ENCODE measurements around the gene OSGIN1.

OSGIN1 gene, protein sequence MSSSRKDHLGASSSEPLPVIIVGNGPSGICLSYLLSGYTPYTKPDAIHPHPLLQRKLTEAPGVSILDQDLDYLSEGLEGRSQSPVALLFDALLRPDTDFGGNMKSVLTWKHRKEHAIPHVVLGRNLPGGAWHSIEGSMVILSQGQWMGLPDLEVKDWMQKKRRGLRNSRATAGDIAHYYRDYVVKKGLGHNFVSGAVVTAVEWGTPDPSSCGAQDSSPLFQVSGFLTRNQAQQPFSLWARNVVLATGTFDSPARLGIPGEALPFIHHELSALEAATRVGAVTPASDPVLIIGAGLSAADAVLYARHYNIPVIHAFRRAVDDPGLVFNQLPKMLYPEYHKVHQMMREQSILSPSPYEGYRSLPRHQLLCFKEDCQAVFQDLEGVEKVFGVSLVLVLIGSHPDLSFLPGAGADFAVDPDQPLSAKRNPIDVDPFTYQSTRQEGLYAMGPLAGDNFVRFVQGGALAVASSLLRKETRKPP

DNA sequence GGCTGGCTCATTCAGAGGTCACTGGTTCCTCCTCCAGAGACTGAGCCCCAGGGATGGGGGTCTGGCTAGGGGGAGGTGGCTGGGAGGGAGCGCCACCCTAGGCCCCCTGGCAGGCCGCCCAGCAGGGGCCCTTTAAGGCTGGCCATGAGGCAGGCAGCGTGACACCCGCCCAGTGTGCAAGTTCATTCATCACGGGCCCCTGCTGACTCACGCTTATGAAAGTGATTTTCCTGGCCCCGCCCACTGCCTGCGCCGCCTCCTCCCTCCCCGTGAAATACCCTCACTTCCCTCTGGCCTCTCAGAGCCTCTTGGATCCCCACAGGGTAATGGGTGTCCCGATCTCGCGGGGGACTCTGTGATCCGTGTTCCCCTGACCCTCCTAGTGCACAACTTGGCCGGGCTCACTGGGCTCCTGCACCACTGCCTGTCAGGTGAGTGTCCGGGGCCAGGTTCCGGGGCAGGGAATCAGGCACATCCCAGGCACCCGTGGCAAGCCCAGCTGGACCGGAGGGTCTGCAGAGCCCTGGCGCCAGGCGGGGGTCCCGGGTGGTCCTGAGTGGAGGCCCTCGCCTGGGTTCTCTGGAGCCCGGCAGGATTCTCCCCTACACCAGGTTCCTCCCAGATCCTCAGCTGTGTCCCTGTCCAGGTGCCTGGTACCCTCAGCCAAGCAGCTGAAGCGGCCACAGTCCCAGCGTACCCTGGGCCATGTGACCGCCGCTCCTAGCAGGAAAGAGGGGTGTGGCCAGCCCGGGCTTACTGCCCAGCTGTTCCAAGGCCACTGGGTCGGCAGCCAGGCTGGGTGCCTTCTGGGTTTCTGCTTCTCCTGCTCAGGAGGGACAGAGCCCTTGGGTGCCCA, at the start of gene OSGIN1:
TSS of gene OSGIN1 (plus strand) at position 301 of the 856 bp plus-strand sequence. CDS start 4,432 bp downstream, outside the sequence.
- DNase-seq (ENCODE audit: low read depth in 2 of 2): peak; percentile 65 to 70

DNA sequence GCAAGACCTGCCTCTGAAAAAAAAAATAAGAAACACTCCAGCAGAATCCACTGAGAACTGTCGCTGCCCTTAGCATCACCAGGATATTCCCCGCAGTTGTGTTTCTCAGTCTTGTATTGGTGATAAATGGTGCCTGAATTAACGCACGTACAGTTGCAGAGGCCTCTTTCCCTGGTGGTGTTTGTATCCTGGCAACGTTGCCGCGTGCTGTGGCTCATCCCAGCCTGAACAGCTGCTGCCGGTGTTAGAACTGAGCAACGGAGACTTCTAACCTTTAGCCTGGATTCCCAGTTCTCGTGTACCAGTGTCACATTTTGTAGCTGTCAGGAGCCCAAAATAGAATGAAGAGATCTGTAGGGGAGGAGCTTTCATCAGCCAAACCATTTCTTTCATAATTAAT, 49.3 kb upstream of the OSGIN1 start:
- no peak for DNase-seq (ENCODE audit: low read depth in 2 of 2)

DNA sequence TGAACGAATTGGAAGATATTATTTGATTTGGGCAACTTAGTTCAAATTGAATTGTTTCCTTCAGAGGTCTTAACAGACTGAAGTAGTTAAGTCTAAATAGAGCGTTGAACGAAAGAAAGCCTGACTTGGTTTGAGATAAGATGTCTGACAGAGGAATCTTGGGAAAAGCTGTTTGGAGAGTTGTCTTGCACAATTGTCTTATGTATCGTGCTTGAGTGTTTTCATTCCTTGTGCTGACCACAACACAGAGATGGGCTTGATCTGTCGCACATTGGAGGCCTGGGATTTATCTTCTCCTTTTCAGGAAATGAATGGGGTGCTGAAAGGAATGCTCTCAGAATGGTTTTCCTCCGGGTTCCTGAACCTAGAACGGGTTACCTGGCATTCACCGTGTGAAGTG, 46.4 kb upstream of the OSGIN1 start:
- peak in 1 of 2 experiments; percentile 17 for DNase-seq (ENCODE audit: low read depth in 2 of 2)

DNA sequence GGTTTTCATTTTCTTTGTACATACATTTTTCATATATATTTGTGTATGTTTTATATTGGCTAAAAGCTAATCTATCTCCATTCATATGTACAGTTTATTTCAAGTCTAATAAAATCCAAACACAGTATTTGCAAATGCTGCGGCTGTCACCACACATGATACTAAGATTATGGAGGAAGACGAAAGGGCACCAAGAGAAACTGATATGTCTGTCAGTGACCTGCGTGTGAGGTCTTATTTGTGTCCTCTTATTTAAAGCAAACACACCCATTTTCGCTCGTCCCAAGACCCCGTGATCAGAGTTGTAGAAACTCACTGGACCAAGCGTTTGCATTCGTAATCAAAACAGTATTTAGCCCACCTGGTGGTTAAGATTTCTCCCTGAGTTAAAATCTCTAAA, 45.9 kb upstream of the OSGIN1 start:
- no peak for DNase-seq (ENCODE audit: low read depth in 2 of 2)

DNA sequence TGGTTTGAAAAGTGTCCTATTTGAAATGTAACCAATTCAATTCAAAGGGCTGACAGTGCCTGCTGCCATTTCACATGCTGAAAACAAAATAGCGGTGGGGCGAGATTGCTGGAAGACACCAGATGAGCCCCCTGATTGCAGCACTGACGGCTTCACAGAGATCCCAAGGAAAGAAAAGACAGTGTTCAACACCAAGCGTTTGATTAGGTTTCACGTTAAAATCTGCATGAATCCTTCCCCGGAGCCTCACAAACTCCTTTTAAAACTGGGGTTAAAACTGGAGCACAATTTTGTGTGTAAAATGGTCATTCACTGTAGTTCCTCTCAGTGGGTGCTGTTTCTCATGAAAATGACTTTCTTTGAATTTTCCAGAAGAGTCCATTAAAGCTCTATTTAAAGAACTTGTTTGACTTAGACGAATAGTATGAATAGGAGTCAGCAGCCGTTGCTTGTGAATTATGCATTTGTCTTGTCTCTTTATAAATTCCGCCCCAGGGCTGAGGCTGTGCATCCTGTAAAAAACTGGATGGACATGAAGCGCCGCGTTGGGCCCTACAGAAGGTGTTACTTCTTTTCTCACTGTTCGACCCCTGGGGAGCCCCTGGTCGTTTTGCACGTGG, 45.3 kb upstream of the OSGIN1 start:
- no peak for DNase-seq (ENCODE audit: low read depth in 2 of 2)

DNA sequence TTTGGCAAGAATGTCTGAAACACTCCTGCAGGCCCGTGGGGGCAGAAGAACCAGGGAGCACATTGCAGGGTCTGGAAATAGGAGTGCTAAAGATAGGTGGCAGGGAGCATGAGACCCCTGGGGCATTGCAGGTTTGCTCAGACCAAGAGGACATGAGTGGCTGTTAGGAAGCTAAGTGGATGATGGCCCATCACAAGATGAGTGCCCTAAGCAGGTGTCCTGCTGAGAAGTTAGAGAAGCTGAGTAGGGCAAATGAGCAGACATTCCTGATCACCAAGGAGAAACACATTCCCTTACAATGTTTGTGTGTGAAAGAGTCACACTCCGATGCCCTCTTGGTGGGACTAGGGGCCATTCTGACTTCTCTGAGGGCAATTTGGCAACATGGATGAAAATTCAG, 44.2 kb upstream of the OSGIN1 start:
- DNase-seq (ENCODE audit: low read depth in 2 of 2): no peak

DNA sequence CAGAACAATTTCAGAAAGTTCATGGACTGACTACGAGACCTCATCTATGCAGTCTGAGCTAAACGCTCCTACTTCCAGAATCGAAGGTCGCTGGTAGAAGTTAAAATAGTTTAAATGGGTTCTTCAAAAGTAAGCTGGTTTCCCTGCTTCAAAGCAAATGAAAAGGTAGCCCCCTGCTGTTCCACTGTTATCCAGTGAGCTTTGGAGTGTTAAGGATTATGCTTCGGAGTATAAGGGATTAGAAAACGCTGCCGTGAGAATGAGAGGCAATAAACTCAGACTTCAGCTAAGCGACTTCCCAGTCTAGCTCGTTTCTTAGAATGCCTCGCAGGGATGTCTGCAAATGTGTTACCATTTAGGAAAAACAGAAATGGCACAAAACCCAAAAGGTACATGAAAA, 41.8 kb upstream of the OSGIN1 start:
- no peak for DNase-seq (ENCODE audit: low read depth in 2 of 2)

DNA sequence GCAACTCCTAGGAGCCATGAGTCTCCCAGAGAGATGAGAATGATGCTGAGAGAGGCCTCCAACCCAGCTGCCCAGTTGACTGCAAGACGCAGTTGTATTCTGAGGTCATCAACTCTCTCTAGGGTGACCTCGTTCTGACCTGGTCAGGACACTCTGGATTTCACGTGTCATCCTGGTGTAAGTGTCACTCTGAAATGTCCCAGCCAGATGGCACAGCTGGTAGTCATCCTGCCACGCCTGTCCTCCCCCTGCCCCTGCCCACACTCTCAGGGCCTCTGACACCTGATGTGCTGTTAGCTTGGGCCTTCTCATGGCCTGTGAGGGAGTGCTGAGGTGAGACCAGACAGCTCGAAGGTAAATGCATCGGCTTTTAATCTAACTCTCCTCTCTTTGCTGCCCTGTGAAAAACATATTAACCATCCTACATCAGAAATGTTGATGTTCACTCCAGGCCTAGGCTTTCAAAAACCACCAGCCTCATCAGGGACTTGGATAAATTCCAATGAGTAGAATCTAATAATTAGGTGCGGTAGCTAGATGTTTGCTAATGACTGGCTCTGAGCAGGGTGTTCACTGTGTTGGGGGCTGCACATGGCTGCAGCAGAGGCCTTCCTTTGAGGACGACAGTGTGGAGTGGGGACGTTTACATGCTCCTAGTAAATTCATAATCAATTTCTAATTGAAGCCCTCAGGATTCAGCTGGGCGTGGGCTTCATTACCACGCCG, 40.4 kb upstream of the OSGIN1 start:
- DNase-seq (ENCODE audit: low read depth in 2 of 2): no peak

DNA sequence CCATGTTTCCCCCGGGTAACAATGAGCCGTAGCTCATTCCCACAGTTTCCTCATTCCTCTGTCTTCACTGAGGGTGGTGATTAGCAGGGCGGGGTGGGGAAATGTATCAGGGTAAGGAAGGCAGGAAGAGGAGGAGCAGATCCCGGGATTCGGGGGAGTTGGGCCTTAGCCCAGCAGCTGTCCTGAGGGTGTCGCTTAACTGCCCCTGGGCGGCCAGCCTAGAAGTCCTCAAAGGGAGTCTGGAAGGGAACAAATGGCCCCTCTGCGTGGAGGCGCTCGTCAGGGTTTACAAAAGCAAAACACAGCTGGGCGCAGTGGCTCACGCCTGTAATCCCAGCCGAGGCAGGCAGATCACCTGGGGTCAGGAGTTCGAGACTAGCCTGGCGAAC, 39.8 kb upstream of the OSGIN1 start:
- no peak for DNase-seq (ENCODE audit: low read depth in 2 of 2)

DNA sequence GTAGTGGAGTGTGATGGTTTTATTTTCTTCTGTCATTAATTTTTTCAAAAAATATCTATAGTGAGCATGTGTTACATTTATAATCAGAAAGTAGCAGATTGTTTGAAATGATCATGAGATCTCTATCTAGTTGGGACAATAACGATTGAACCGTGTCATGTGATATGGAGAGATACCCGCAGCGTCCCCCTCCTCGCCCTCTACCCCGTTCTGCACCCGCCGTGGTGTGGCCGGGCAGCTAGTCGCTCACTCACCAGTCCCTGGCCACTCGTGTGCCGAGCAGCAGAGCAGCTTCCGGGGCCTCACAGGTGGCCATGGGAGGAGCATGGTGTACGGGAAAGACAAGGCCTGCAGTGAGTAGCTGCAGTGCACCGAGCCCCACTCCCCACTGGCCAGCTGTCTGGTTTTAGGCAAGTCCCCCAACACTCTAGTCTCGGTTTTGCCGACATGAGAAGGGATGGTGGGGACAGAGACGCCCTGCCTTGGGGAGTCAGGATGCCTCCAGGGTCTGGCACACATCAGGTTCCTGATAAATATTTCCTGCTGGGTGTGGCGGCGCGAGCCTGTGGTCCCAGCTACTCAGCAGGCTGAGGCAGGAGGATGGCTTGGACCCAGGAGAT, 38.8 kb upstream of the OSGIN1 start:
- DNase-seq (ENCODE audit: low read depth in 2 of 2): no peak

DNA sequence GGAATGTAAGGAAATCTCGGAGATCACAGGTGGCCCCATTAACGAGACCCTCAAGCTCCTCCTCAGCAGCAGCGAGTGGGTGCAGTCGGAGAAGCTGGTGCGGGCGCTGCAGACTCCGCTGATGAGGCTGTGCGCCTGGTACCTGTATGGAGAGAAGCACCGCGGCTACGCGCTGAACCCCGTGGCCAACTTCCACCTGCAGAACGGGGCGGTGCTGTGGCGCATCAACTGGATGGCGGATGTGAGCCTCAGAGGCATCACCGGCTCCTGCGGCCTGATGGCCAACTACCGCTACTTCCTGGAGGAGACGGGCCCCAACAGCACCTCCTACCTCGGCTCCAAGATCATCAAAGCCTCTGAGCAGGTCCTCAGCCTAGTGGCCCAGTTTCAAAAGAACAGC, 38.0 kb upstream of the OSGIN1 start:
- DNase-seq (ENCODE audit: low read depth in 2 of 2): no peak

DNA sequence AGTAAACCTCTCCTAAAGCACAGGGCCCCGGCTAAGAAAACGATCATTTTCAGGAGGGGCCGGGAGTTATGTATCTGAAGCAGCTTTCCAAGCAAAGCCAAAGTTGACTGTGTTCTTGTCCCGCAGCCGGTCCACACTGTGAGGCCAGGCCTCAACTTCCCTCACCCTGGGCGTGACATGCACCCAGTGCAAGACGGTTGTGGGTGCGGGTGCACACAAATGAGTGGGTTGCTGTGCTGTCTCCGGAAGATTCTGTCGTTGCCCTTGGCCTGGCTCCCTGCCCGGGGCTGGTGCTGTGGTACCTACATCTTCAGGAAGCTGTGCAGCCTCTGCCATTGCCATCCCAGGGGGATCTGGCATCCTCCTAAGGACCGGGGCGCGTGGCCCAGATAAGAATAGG, 37.5 kb upstream of the OSGIN1 start:
- DNase-seq (ENCODE audit: low read depth in 2 of 2): no peak

DNA sequence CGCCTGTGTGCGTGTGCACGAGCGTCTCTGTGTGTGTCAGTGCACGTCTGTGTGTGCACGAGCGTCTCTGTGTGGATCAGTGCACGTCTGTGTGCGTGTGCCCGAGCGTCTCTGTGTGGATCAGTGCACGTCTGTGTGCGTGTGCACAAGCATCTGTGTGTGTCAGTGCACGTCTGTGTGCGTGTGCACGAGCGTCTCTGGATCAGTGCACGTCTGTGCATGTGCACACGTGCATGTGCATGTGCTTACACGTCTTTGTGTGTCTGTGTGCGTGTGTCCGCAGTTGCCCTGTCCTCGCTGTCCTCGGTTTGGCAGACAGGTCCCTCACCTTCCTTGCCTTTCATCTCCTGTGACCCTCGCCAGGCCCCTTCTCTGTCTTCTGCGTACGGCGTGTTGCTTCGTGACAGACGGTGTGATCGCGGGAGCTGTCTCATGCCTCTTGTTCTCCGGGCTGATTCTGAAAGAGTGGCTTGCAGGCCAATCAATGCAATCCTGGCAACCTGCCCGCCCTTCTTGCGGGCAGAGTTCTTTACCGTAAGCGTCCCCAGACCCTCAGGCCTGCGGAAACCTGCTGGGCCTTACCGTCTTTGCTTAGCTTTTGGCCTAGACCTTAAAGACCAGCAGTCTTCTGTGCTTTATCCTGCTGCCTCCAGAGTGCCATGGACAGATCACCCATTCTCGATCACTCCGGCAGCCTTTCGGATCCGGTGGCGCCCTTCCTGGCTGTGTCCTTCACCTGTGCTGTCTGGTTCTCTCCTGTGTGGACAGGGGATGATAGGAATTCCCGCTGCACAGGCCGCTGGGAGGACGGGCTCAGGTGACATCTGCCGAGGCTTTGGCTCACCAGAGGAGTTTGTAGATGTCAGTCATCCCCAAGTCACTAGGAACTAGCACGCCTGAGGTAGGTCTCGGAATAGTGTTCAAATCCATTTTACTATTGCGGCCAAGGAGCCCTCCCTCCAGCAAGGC, 35.6 kb upstream of the OSGIN1 start:
- DNase-seq (ENCODE audit: low read depth in 2 of 2): no peak

DNA sequence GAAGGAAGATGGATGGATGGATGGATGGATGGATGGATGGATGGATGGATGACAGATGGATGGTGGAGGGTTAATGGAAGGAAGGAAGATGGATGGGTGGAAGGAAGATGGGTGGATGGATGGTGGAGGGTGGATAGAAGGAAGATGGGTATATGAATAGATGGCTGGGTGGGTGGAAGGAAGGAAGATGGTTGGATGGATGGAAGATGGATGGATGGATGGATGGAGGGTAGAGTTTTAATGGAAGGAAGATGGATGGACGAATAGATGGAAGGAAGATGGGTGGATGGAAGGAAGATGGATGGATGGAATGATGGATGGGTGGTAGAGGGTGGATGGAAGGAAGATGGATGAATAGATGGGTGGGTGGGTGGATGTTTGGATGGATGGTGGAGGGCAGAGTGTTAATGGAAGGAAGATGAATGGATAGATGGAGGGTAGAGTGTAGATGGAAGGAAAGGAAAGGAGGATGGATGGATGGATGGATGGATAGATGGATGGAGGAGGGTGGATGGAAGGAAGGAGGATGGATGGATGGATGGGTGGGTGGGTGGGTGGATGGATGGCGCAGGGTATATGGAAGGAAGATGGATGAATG, 32.0 kb upstream of the OSGIN1 start:
- no peak for DNase-seq (ENCODE audit: low read depth in 2 of 2)

DNA sequence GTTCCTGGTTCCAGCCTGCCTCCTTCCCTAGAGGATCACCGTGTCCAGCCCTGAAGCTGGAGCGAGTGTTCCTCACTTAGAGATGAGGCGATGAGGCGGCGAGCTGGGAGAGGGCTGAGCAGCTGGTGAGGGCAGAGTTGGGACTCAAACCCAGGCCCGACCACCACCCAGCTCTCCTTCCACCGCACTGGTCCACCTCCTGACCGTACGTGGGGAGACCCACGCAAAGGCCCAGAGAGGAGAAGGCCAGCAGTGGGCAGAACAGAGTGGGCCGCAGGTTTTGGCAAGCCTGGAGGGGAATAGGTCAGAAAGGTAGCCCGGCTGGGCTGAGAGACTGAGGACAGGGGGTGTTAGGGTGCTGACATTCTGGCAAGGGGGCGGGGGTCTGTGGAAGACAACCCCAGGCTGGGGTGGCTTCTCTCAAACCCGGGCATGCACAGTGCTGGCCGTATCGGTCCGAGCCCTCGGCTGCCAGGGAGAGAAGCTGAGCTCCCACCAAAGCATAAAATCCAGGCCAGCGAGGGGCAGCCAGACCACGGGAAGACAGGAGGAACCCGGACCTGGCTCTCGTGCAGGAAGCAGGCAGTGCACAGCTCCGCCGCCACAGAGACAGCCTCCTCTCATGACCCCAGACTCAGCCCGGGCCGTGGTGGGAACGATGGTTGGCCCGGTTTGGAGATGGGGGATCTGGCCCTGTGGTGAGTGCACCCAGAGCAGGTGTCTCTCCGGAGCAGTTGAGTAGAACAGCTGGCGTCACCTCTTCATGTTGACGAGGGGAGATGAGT, 29.3 kb upstream of the OSGIN1 start:
- DNase-seq (ENCODE audit: low read depth in 2 of 2): no peak

DNA sequence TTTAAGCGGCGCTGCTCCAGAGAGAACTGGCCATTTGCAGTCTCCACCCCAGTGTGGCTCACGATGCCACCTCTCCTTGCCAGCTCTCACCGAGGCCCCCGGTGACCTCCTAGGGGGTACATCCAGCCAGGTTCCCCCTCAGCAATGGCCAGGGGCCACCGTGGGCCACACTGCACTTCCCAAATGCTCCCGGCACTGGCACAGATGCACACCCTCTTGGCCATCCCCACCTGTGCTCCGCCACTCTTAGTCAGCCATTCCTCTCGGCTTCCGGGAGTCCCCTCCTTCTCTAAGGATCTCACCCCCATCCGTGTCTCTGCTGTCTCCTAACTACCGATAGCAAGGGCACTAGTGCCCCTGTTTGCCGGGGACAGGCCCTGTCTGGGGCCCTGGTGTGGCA, 28.4 kb upstream of the OSGIN1 start:
- DNase-seq (ENCODE audit: low read depth in 2 of 2): no peak

DNA sequence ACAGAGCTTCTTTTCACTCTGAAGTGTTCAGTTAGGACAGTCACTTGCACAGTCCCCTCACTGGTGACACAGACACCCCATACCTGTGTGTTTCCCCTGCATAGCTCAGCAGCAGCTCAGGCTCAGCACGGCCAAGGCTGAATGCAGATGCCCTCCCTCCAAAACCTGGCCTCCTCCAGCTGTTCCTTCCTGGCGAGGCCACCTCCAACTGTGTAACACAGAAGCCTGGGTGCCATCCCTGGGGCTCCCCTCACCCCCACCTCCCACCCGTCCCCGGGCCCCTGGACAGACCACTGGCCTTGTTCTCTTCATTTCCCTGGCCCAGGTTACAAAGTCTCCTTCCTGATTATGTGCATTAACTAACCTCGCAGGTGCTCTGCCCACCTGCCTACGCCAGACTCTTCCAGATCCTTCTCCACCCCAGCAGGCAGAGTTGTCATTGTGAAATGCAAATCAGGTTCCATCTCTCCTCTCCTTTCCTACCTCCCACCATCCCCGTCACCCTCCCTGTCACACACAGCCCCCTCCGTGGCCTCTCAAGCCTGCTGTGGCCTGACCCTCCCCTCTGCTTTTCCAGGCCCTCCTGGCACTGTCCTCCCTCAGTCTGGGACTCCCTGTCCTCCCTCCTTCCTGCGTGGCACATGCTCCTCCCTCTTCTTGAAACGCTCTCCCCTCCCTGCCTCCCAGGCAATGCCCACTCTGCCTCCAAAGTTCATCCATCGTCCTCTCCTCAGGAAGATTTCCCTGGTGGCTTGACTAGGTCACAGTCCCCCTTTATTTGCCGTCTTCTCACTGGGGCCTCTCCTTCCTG, 27.7 kb upstream of the OSGIN1 start:
- no peak for DNase-seq (ENCODE audit: low read depth in 2 of 2)

Measured in fibroblast of skin of left biceps (primary cell).